AG09309 (cell line): ENCODE data around the gene C12orf57.

Experiments used
- DNase-seq: peaks from one replicate; pipeline ENCODE4 v3.0.0-alpha.2; 2010; ENCODE audit warnings: low read depth
- H3K4me3 ChIP-seq: 2 replicates; pipeline ENCODE4 v1.5.1; 2011; ENCODE audit warnings: mild to moderate bottlenecking, low read depth, low read length, moderate library complexity; ENCODE audit not compliant: control insufficient read depth
- TF ChIP-seq, protein P1 (sequence below): IDR thresholded peaks from 2 replicates; pipeline ENCODE4 v1.5.1; 2011; ENCODE audit warnings: mild to moderate bottlenecking, low read depth, low read length, inconsistent platforms; ENCODE audit not compliant: insufficient read depth, control insufficient read depth; ENCODE audit errors: missing control alignments

Gene C12orf57

DNA sequence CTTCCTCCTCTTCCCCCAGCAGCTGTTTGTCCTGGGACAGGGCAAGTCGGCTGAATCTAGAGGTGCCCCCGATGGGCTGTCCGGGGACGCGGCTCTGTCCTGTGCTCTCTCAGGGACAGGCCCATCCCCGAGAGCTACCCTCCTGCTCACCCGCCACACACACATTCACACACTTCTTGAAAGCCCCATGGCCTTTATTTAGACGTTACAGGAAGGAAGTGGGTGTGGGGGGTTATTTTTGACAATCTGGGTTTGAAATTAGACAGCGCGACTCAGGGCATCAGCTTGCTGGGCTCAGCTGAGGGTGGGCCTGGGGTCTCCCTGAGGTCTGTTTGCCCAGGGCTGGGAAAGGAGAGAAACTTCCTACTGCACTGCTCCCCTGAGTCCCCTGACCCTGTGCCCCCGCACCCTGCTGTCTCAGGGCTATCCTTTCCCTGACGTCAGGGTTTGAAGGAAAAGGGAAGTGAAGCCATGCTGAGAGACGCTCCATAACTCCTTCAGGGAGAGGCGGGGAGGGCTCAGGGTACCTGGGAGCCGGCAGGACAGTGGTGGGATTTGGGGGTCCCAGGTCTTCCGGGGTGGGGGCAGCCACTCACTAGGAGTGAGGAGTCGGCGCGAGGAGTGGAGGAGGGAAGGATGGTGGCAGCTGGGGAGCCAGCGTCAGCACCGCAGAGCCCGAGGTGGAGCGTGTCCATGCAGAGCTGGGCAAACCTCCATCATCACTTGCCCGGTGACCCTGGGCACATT, 15.4 kb downstream of the C12orf57 start:
- H3K4me3 ChIP-seq = no peak overlapping the region
- TF ChIP-seq, protein P1, sequence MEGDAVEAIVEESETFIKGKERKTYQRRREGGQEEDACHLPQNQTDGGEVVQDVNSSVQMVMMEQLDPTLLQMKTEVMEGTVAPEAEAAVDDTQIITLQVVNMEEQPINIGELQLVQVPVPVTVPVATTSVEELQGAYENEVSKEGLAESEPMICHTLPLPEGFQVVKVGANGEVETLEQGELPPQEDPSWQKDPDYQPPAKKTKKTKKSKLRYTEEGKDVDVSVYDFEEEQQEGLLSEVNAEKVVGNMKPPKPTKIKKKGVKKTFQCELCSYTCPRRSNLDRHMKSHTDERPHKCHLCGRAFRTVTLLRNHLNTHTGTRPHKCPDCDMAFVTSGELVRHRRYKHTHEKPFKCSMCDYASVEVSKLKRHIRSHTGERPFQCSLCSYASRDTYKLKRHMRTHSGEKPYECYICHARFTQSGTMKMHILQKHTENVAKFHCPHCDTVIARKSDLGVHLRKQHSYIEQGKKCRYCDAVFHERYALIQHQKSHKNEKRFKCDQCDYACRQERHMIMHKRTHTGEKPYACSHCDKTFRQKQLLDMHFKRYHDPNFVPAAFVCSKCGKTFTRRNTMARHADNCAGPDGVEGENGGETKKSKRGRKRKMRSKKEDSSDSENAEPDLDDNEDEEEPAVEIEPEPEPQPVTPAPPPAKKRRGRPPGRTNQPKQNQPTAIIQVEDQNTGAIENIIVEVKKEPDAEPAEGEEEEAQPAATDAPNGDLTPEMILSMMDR = no peak

DNA sequence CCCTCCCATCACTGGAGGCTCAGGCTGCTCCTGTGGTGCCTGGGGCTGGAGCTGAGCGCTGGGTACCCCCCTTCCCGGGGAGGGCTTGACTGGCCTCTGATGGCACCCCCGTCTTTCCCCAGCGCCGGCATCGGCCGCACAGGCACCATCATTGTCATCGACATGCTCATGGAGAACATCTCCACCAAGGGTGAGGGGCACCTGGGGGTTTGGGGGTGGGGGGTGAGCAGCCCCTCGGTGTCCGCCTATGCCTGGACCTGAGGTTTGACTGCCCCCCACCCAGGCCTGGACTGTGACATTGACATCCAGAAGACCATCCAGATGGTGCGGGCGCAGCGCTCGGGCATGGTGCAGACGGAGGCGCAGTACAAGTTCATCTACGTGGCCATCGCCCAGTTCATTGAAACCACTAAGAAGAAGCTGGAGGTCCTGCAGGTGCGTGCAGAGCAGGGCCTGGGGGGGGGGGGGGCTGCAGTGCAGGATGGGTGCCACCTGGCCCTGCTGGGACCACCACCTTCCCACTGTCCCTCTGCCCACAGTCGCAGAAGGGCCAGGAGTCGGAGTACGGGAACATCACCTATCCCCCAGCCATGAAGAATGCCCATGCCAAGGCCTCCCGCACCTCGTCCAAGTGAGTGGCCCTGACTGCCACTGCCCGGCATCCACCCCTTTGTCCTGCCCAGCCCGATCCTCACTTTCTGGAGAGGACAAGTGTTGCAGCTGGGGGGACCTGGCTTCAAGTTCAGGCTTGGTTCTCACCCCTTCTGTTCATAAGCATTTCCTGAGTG, 16.2 kb downstream of the C12orf57 start:
- TF ChIP-seq, protein P1 = no peak
- H3K4me3 ChIP-seq = no peak overlapping the region
- DNase-seq = no peak

More for the DNA sequence above, 15.4 kb downstream of the C12orf57 start:
- DNase-seq = no peak

DNA sequence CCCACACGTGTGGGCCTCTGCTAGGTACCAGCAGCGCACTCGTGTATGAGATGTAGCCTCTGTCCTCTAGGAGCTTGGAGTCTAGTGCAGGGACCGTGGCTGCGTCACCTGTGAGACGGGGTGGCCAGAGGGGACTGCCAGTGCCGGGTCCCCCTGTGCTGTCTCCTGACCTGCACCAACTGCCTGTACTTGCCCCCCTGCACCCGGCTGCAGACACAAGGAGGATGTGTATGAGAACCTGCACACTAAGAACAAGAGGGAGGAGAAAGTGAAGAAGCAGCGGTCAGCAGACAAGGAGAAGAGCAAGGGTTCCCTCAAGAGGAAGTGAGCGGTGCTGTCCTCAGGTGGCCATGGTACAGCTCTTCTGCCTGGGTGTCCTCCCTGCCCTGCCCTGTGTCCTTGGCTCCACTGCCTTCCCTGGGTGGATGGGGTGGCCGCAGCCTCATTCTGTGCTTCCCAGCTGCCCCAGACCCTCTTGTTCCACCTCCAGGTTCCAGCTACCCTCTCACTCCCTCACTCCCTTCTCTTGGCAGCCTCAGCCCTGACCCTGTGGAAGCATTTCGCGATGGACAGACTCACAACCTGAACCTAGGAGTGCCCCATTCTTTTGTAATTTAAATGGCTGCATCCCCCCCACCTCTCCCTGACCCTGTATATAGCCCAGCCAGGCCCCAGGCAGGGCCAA, 16.9 kb downstream of the C12orf57 start:
- DNase-seq = no peak
- TF ChIP-seq, protein P1 = peak; percentile 29

DNA sequence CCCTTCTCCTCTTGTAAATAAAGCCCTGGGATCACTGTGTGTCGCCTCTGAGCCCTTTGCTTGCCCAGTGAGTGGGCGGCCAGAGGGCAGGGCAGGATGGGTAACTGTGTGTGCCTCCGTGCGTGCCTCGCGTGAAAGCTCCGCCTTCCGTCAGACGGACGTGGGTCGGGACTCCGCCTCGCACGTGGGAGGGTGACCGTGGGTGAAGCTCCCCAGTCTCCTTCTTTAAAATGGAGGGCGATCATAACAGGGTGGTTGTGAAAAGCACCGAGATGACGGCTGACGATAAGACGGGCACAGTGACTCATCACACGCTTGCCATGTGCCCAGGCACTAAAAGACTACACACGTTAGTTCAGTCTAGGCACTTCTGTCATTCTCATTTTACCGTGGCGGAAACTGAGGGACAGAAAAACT, 17.5 kb downstream of the C12orf57 start:
- DNase-seq = no peak
- H3K4me3 ChIP-seq = no peak overlapping the region
- TF ChIP-seq, protein P1 = no peak

More for the DNA sequence above, 16.9 kb downstream of the C12orf57 start:
- H3K4me3 ChIP-seq = no peak overlapping the region

DNA sequence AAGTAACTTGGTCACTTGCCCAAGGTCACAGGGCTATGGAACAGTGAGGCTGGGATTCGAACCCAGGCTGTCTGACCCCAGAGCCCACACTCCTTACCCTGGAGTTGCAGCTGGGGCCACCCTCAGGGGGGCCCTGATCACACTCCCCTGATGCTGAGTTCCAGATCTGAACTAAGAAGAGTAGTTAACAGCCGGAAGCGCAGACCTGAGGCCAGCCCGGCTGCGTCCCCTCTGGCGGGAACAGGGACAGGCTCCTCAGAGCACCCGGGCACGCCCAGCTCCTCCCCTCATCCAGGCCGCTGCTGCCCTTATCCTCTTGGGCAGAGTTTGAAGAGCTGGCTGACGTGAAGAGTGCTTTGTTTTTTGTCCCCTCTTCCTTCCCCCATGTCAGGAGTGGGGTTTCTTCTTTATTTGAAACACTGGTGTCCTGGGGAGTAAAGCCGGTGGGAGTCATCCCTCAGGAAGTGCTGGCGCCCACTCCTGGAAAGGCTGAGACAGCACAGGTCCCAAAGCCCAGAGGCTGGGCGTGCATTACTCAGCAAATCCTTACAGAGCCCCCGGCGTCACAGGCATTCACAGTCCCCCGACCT, 18.0 kb downstream of the C12orf57 start:
- TF ChIP-seq, protein P1 = peak; percentile 55
- no peak overlapping the region for H3K4me3 ChIP-seq
- no peak for DNase-seq
